GM20000 (cell line): ENCODE data around the gene SPNS1.
A peak's percentile ranks its signal among the peaks of the same experiment; 100 is the strongest.
"Not testable (repeated sequence)": the region's sequence is repeated elsewhere in the genome, so short reads cannot be mapped to it uniquely, and the experiment has no call there.

Experiments
- DNase-seq: peaks from one replicate; pipeline ENCODE4 v3.0.0; 2012; ENCODE audit warnings: low spot score
- TF ChIP-seq, protein P1 (sequence below): IDR thresholded peaks from 2 replicates; pipeline ENCODE4 v1.5.1; 2012; ENCODE audit warnings: mild to moderate bottlenecking, control low read depth; ENCODE audit errors: extremely low read depth, missing control alignments

Gene SPNS1

GRCh38 chr16:28964072-28964471 lies 10.5 kb upstream of the SPNS1 start:
- DNase-seq, result no peak

GRCh38 chr16:28964496-28964895 lies 10.1 kb upstream of the SPNS1 start:
- no peak for DNase-seq
- TF ChIP-seq, protein P1, sequence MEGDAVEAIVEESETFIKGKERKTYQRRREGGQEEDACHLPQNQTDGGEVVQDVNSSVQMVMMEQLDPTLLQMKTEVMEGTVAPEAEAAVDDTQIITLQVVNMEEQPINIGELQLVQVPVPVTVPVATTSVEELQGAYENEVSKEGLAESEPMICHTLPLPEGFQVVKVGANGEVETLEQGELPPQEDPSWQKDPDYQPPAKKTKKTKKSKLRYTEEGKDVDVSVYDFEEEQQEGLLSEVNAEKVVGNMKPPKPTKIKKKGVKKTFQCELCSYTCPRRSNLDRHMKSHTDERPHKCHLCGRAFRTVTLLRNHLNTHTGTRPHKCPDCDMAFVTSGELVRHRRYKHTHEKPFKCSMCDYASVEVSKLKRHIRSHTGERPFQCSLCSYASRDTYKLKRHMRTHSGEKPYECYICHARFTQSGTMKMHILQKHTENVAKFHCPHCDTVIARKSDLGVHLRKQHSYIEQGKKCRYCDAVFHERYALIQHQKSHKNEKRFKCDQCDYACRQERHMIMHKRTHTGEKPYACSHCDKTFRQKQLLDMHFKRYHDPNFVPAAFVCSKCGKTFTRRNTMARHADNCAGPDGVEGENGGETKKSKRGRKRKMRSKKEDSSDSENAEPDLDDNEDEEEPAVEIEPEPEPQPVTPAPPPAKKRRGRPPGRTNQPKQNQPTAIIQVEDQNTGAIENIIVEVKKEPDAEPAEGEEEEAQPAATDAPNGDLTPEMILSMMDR, result no peak

More at GRCh38 chr16:28964072-28964471, 10.5 kb upstream of the SPNS1 start:
- TF ChIP-seq, protein P1, result no peak

- TF ChIP-seq, protein P1, result no peak
- no peak for DNase-seq
These were observed 7.4 kb upstream of the SPNS1 start for GRCh38 chr16:28967156-28967555.

DNA sequence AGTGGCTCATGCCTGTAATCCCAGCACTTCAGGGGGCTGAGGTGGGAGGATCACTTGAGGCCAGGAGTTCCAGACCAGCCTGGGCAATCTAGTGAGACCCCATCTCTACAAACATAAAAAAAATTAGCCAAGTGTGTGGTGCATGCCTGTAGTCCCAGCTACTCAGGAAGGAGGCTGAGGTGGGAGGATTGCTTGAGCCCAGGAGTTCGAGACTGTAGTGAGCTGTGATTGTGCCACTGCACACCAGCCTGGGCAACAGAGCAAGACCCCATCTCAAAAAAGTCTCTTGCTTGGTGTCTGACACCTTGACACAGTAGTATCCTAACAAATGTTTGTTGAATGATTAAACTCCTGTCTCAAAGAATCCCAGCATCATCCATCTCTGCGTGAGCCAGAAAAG lies 4.9 kb upstream of the SPNS1 start:
- DNase-seq, result not testable (repeated sequence)

- DNase-seq, result peak; percentile 36
- TF ChIP-seq, protein P1, result no peak
These were observed 556 bp upstream of the SPNS1 start for GRCh38 chr16:28974007-28974436.

DNA sequence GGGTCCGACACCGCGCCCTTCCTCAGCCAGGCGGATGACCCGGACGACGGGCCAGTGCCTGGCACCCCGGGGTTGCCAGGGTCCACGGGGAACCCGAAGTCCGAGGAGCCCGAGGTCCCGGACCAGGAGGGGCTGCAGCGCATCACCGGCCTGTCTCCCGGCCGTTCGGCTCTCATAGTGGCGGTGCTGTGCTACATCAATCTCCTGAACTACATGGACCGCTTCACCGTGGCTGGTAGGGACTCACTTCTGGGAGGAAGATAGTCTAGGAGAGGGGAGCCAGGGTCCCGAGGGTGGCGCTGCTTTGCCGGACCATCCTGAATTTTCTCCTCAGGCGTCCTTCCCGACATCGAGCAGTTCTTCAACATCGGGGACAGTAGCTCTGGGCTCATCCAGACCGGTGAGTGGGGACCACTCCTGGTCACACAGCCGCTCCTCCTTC lies 601 bp downstream of the SPNS1 start:
- DNase-seq, result no peak
- TF ChIP-seq, protein P1, result no peak

- DNase-seq, result peak; percentile 51
- TF ChIP-seq, protein P1, result peak; percentile 20
These were observed 3.4 kb downstream of the SPNS1 start for GRCh38 chr16:28977703-28978662.

- DNase-seq, result not testable (repeated sequence)
These were observed 5.8 kb downstream of the SPNS1 start for GRCh38 chr16:28980330-28980729.
